NB4 (cell line): ENCODE results near the gene TXNRD2.

Experiments
- POLR2A ChIP-seq: IDR thresholded peaks from 2 replicates; pipeline ENCODE4 v1.6.1; 2011; ENCODE audit warnings: mild to moderate bottlenecking; ENCODE audit not compliant: insufficient read length; ENCODE audit errors: extremely low read depth
- TF ChIP-seq, protein P1 (sequence below): IDR thresholded peaks from one replicate; pipeline ENCODE4 v1.5.1; 2012; ENCODE audit warnings: low read depth, low read length

DNA sequence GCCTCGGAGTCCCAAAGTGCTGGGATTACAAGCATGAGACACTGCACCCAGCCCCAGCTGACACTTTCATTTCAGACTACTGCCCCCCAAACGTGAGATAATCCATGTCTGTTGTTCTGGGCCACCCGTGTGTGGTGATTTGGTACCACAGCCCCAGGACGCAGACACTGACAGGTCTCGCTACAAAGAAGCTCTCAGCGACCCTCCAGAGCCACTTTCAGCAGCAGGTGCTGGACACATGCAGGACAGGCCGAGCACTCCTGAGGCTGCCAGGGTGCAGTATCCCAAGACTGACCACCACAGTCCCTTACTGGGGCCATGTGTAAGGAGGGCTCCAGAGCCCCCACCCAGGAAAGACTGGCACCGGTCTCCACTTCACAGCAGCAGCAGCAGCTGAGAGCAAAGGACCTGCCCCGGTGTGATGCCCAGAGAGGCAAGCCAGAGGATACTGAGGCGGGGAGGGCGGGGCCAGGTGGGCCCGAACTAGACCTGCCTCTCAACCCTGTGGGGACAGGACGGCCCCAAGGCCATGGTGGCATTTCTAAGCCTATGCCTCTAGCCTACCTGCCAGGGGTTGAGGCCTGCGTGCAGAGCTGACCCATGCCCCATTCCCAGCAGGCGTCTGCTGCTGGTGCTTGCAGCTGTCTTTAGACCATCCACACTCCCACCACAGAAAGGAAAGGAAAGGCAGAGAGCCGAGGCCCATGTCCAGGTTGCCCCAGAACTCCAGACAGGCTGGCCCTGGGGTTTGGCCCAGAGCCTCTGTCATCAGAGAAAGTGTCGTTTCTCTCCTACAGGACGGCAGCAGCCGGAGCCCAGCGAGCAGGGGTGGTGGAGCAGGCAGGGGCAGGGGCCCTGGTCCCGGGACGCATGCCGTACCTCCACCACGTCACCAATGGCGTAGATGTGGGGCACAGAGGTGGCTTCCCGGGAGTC is 58.9 kb downstream of the TXNRD2 start:
- TF ChIP-seq, protein P1, sequence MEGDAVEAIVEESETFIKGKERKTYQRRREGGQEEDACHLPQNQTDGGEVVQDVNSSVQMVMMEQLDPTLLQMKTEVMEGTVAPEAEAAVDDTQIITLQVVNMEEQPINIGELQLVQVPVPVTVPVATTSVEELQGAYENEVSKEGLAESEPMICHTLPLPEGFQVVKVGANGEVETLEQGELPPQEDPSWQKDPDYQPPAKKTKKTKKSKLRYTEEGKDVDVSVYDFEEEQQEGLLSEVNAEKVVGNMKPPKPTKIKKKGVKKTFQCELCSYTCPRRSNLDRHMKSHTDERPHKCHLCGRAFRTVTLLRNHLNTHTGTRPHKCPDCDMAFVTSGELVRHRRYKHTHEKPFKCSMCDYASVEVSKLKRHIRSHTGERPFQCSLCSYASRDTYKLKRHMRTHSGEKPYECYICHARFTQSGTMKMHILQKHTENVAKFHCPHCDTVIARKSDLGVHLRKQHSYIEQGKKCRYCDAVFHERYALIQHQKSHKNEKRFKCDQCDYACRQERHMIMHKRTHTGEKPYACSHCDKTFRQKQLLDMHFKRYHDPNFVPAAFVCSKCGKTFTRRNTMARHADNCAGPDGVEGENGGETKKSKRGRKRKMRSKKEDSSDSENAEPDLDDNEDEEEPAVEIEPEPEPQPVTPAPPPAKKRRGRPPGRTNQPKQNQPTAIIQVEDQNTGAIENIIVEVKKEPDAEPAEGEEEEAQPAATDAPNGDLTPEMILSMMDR = no peak
- TF ChIP-seq POLR2A = no peak
